Measurements from ENCODE around the gene HACD4. TPM values are rescaled to one million over a fixed set of nuclear protein-coding genes. Genes with fewer than 3 reads are reported as not detected.

HACD4 gene
- total RNA-seq, 4 donors from 2014 or later, result 3.3 to 4.4 (median 3.9) TPM

GRCh38 chr9:20962536-20963225 is 68.8 kb downstream of the HACD4 start:
- no peak for DNase-seq (ENCODE audit: low spot score in 2 of 2)
- no peak overlapping the region for H3K27ac ChIP-seq
- no peaks in the 10 kb centered on the region for H3K27me3 ChIP-seq
- no peak overlapping the region for H3K4me3 ChIP-seq
- TF ChIP-seq POLR2A (IDR thresholded peaks at IDR 0.05), result no peak
- TF ChIP-seq, protein P1, sequence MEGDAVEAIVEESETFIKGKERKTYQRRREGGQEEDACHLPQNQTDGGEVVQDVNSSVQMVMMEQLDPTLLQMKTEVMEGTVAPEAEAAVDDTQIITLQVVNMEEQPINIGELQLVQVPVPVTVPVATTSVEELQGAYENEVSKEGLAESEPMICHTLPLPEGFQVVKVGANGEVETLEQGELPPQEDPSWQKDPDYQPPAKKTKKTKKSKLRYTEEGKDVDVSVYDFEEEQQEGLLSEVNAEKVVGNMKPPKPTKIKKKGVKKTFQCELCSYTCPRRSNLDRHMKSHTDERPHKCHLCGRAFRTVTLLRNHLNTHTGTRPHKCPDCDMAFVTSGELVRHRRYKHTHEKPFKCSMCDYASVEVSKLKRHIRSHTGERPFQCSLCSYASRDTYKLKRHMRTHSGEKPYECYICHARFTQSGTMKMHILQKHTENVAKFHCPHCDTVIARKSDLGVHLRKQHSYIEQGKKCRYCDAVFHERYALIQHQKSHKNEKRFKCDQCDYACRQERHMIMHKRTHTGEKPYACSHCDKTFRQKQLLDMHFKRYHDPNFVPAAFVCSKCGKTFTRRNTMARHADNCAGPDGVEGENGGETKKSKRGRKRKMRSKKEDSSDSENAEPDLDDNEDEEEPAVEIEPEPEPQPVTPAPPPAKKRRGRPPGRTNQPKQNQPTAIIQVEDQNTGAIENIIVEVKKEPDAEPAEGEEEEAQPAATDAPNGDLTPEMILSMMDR (IDR thresholded peaks at IDR 0.05), result no peak
- TF ChIP-seq EP300 (IDR thresholded peaks at IDR 0.05), result no peak
- no peaks in the 10 kb centered on the region for H3K9me3 ChIP-seq
- peaks cover 0 to 5% (median 0%) of the 10 kb centered on the region in 3 donors for H3K36me3 ChIP-seq
- H3K4me1 ChIP-seq, result peaks cover 0 to 9% (median 0%) of the 10 kb centered on the region in 4 donors
- WGBS, 2 donors, result 60 to 61% methylated on average over 4 of the region's 4 CpGs

DNA sequence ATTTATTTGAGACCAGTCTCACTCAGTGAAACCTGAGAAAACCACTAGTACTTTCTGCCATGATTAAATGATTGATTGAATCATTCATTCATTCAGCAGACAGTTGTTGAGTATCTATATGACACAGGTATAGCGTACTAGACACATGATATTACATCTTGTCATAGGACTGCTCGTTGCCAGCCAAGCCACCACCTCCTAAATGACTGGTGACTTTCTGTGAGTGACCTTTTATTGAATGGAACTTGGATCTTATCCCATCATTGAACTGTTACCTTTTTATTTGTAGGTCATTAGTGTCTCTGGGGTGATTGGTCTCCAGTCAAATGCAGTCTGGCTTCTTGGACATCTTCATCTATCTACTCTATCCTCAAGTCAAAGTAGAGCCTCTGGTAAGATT is 80.7 kb downstream of the HACD4 start:
- Histone ChIP-seq H3K4me3 (no peak overlapping the region), H3K36me3 (peaks cover 0 to 30% (median 0%) of the 10 kb centered on the region in 3 donors), H3K27me3 (no peaks in the 10 kb centered on the region), H3K27ac (no peak overlapping the region), H3K4me1 (peaks cover 0 to 1% (median 0%) of the 10 kb centered on the region in 4 donors), H3K9me3 (no peaks in the 10 kb centered on the region)
- TF ChIP-seq, protein P1 (IDR thresholded peaks at IDR 0.05), result no peak
- no peak for TF ChIP-seq POLR2A (IDR thresholded peaks at IDR 0.05)
- TF ChIP-seq EP300 (IDR thresholded peaks at IDR 0.05), result no peak
- 88 to 94% methylated on average over 2 of the region's 2 CpGs for WGBS, 2 donors
- no peak for DNase-seq (ENCODE audit: low spot score in 2 of 2)

Other genes with a start within 250 kb of the HACD4 start
- not detected for gene IFNB1, start 46.3 kb upstream of the HACD4 start, total RNA-seq
- not detected for gene IFNW1, start 110.2 kb upstream of the HACD4 start, total RNA-seq
- not detected for gene IFNA21, start 135.0 kb upstream of the HACD4 start, total RNA-seq
- gene IFNA4, start 155.9 kb upstream of the HACD4 start, total RNA-seq, result not detected
- gene IFNA7, start 170.6 kb upstream of the HACD4 start, total RNA-seq, result not detected
- not detected for gene IFNA10, start 175.5 kb upstream of the HACD4 start, total RNA-seq
- not detected for gene IFNA16, start 185.7 kb upstream of the HACD4 start, total RNA-seq
- not detected for gene IFNA17, start 196.6 kb upstream of the HACD4 start, total RNA-seq
- not detected for gene IFNA14, start 208.4 kb upstream of the HACD4 start, total RNA-seq

Data from tibial nerve (tissue), 4 donors.